Measurements from ENCODE around the gene SPATC1L. TPM values are rescaled to one million over a fixed set of nuclear protein-coding genes. Genes with fewer than 3 reads are reported as not detected.

The SPATC1L gene
- total and polyA plus RNA-seq, 2 donors (not counting 3 experiments of a cell fraction or from before 2014, with no cell fraction given) = 11.5 to 15.3 TPM

DNA sequence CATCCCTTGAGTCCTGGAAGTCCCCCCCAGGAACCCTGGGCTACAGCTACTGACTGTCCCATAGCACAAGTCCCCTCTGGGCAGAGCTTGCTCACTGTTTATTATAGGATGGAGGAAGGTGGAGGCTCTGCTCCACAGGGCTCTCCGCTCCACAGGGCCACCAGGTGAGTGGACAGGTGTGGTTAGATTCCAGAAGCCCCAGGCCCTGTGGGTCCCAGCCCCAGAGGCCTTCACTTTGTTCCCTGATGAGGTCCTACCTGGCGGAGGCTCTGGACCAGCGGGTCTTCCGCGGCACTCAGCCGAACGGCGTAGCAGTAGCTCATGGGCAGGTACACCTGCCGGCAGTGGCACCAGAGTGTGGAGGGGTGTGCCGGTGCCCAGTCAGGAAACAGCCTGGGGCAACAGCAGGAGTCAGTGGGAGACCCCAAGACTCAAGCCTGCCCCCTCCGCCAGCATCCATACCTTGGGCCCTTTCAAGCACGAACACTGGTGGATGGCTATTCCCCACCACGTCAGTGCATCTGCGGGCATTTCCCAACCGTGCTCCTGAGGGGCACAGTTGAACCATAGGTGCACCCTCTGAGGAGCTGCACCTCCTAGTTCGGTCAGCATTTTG, 32.0 kb upstream of the SPATC1L start:
- no TSS peak for BruUV-seq (replicated peaks)
- H3K4me2 ChIP-seq (ENCODE audit: insufficient read depth, low read length) = no peak overlapping the region
- no peak overlapping the region for H3K27ac ChIP-seq (ENCODE audit: insufficient read depth, low read depth, low read length)
- H2AFZ ChIP-seq (ENCODE audit: low read depth, low read length) = no peak overlapping the region
- H3K9ac ChIP-seq (replicated peaks; ENCODE audit: extremely low read depth, insufficient read depth, low read length) = no peak overlapping the region
- no peaks in the 10 kb centered on the region for H4K20me1 ChIP-seq (replicated peaks; ENCODE audit: control insufficient read depth, extremely low read depth, insufficient read depth, low read length)
- no peaks in the 10 kb centered on the region for H3K9me3 ChIP-seq (replicated peaks; ENCODE audit: control insufficient read depth, insufficient read depth, low read length)
- peaks cover 6 to 18% of the 10 kb centered on the region in 2 experiments for H3K36me3 ChIP-seq (ENCODE audit: control insufficient read depth in 2 of 2, extremely low read depth in 1 of 2, insufficient read depth in 2 of 2, low read length in 2 of 2)
- H3K4me1 ChIP-seq (ENCODE audit: control insufficient read depth, extremely low read depth, insufficient read depth, low read length) = no peaks in the 10 kb centered on the region
- H3K27me3 ChIP-seq (ENCODE audit: control insufficient read depth in 2 of 2, insufficient read depth in 2 of 2, low read length in 2 of 2) = no peaks in the 10 kb centered on the region
- dilution Hi-C loops (cut with MboI; ENCODE audit: extremely low pct_ligation_motif_present, low sequenced_read_pairs) (no loop called here), intact Hi-C loops (cut with micrococcal nuclease) (no loop called here)
- FAIRE-seq = no peak
- ChIA-PET CTCF (no interaction called here), POLR2A (no interaction called here)
- no peak overlapping the region for H3K4me3 ChIP-seq (replicated peaks in 1 of 3; ENCODE audit: insufficient read depth in 1 of 3, low read depth in 1 of 3, low read length in 3 of 3)
- TF ChIP-seq JUN (IDR thresholded peaks at IDR 0.05; ENCODE audit: borderline replicate concordance, insufficient read depth, insufficient read length, low read depth) (no peak), GATA2 (IDR thresholded peaks at IDR 0.05; ENCODE audit: insufficient read depth, insufficient read length, low read depth, low read length) (no peak), EZH2 (IDR thresholded peaks at IDR 0.05; ENCODE audit: borderline replicate concordance, low read depth, low read length, severe bottlenecking) (no peak), MAX (IDR thresholded peaks at IDR 0.05; ENCODE audit: insufficient read depth, insufficient read length) (no peak), MYC (IDR thresholded peaks at IDR 0.05; ENCODE audit: low read depth, low read length) (no peak), POLR2AphosphoS5 (IDR thresholded peaks at IDR 0.05; ENCODE audit: insufficient read depth, low read depth, low read length) (no peak), FOS (IDR thresholded peaks at IDR 0.05; ENCODE audit: borderline replicate concordance, insufficient read depth, low read length) (no peak), POLR2A (IDR thresholded peaks at IDR 0.05; ENCODE audit: low read depth, low read length) (no peak)
- TF ChIP-seq, protein P1, sequence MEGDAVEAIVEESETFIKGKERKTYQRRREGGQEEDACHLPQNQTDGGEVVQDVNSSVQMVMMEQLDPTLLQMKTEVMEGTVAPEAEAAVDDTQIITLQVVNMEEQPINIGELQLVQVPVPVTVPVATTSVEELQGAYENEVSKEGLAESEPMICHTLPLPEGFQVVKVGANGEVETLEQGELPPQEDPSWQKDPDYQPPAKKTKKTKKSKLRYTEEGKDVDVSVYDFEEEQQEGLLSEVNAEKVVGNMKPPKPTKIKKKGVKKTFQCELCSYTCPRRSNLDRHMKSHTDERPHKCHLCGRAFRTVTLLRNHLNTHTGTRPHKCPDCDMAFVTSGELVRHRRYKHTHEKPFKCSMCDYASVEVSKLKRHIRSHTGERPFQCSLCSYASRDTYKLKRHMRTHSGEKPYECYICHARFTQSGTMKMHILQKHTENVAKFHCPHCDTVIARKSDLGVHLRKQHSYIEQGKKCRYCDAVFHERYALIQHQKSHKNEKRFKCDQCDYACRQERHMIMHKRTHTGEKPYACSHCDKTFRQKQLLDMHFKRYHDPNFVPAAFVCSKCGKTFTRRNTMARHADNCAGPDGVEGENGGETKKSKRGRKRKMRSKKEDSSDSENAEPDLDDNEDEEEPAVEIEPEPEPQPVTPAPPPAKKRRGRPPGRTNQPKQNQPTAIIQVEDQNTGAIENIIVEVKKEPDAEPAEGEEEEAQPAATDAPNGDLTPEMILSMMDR (IDR thresholded peaks at IDR 0.05; ENCODE audit: extremely low read depth in 1 of 2, insufficient read depth in 1 of 2, low read depth in 1 of 2, low read length in 2 of 2) = no peak
- H3K9me1 ChIP-seq (replicated peaks; ENCODE audit: control insufficient read depth, extremely low read depth, insufficient read depth, low read length) = no peaks in the 10 kb centered on the region
- DNase-seq (ENCODE audit: low read depth, low spot score) = no peak
- peaks cover 2% of the 10 kb centered on the region for H3K79me2 ChIP-seq (ENCODE audit: control insufficient read depth, insufficient read depth, low read length)
